Mucosa of descending colon (tissue), 3 donors: Measurements from ENCODE around the gene SLC6A7. TPM values are rescaled to one million over a fixed set of nuclear protein-coding genes. Genes with fewer than 3 reads are reported as not detected.

Experiments
- ATAC-seq: fragments of 200-7000 bp; cut with Tn5 transposase; one replicate; pipeline ENCODE4 v1.9.1; 2020; ENCODE audit warnings: mild to moderate bottlenecking, moderate library complexity
- DNase-seq, 3 donors: peaks; one replicate each; pipeline ENCODE4 v3.0.0-alpha.2; 2020
- H3K36me3 ChIP-seq: fragments of 200-600 bp; one replicate; pipeline ENCODE4 v1.8.0; 2021; ENCODE audit warnings: low read depth, mild to moderate bottlenecking
- H3K4me1 ChIP-seq: fragments of 200-600 bp; one replicate; pipeline ENCODE4 v1.8.0; 2021; ENCODE audit warnings: low read depth, mild to moderate bottlenecking
- H3K4me3 ChIP-seq: fragments of 200-600 bp; one replicate; pipeline ENCODE4 v1.8.0; 2021; ENCODE audit warnings: mild to moderate bottlenecking
- H3K9me3 ChIP-seq: fragments of 200-600 bp; one replicate; pipeline ENCODE4 v1.8.0; 2021; ENCODE audit warnings: mild to moderate bottlenecking
- intact Hi-C, 2 donors: fragments of 100-400 bp; cut with DNase I in 1 of 2; cut with micrococcal nuclease in 1 of 2; formaldehyde crosslinking; loops; one replicate each; pipeline versions ENCODE4 v1.11.0 to v1.11.1; 2022; cut with DNase I, micrococcal nuclease
- total RNA-seq, 3 donors: library from RNA; stranded (reverse); fragmentation: NEBNext Ultra II Directional in 2 of 3; extraction: Animal tissue kit (Norgen Biotek cat#: 25700) in 2 of 3; gene quantifications; one replicate each; pipeline versions ENCODE4 v1.2.1 to v1.2.4, GENCODE V29; 2021 to 2023
- TF ChIP-seq, protein P1 (sequence below): fragments of 200-600 bp; IDR thresholded peaks from one replicate; pipeline ENCODE4 v1.8.0; 2022; ENCODE audit warnings: antibody characterized with exemption, mild to moderate bottlenecking
- donor health status: DM: no; HTN: no; CAD: no; lungs with moderate emphysema.
- donor health status: DM: no; HTN: no; CAD: no.
- donor health status: DM: no; HTN: yes; CAD: no.

SLC6A7 gene
- total RNA-seq, 3 donors from 2014 or later, result 15.2 to 26.4 (median 18.9) TPM

DNA sequence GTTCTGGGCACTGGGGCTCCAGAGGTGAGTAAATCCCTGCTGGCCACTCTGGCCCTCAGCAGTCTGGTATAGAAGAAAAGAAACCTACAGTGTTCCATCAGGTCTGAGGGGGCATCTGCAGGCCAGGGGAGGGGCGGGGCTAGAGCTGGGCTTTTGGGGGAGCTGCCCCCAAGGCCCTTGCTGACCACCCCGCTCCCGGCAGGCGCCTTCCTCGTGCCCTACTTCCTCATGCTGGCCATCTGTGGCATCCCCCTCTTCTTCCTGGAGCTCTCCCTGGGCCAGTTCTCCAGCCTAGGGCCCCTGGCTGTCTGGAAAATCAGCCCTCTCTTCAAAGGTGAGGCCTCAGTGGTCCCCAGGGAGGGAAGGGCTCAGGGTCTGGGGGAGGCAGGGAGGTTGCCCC, 6.7 kb downstream of the SLC6A7 start:
- TF ChIP-seq, protein P1, sequence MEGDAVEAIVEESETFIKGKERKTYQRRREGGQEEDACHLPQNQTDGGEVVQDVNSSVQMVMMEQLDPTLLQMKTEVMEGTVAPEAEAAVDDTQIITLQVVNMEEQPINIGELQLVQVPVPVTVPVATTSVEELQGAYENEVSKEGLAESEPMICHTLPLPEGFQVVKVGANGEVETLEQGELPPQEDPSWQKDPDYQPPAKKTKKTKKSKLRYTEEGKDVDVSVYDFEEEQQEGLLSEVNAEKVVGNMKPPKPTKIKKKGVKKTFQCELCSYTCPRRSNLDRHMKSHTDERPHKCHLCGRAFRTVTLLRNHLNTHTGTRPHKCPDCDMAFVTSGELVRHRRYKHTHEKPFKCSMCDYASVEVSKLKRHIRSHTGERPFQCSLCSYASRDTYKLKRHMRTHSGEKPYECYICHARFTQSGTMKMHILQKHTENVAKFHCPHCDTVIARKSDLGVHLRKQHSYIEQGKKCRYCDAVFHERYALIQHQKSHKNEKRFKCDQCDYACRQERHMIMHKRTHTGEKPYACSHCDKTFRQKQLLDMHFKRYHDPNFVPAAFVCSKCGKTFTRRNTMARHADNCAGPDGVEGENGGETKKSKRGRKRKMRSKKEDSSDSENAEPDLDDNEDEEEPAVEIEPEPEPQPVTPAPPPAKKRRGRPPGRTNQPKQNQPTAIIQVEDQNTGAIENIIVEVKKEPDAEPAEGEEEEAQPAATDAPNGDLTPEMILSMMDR, result no peak
- ATAC-seq (no peak), DNase-seq (no peak)
- Histone ChIP-seq H3K36me3 (peaks cover 6% of the 10 kb centered on the region), H3K4me1 (no peaks in the 10 kb centered on the region), H3K9me3 (no peaks in the 10 kb centered on the region), H3K4me3 (no peak overlapping the region)
- intact Hi-C loops, result no loop called here

GRCh38 chr5:150196986-150197385, 7.1 kb downstream of the SLC6A7 start:
- TF ChIP-seq, protein P1, result no peak
- DNase-seq (no peak), ATAC-seq (no peak)
- H3K4me3 ChIP-seq, result no peak overlapping the region
- H3K36me3 ChIP-seq, result peaks cover 6% of the 10 kb centered on the region
- H3K4me1 ChIP-seq, result no peaks in the 10 kb centered on the region
- H3K9me3 ChIP-seq, result no peaks in the 10 kb centered on the region
- intact Hi-C loops, result no loop called here

- intact Hi-C loops, result no loop called here
- ATAC-seq, result no peak
- no peak for DNase-seq
- Histone ChIP-seq H3K36me3 (peaks cover 6% of the 10 kb centered on the region), H3K9me3 (no peaks in the 10 kb centered on the region), H3K4me1 (no peaks in the 10 kb centered on the region), H3K4me3 (no peak overlapping the region)
- TF ChIP-seq, protein P1, result no peak
These were observed 7.6 kb downstream of the SLC6A7 start for GRCh38 chr5:150197476-150197875.

DNA sequence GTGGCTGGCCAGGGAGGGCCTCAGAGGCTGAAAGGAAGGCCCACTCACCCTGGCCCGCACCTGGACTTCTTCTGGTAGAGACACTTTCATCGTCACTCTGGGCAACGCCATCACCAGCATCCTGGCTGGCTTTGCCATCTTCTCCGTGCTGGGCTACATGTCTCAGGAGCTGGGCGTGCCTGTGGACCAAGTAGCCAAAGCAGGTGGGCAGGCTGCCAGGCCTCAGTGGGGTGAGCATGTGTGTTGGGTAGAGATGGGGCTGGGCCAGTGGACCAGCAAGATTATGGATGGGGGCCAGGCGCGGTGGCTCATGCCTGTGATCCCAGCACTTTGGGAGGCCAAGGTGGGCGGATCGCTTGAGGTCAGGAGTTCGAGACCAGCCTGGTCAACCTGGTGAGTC, 12.6 kb downstream of the SLC6A7 start:
- DNase-seq, result peak in 1 of 3 donors; percentile 48
- Histone ChIP-seq H3K4me3 (no peak overlapping the region), H3K4me1 (no peaks in the 10 kb centered on the region), H3K9me3 (no peaks in the 10 kb centered on the region), H3K36me3 (no peaks in the 10 kb centered on the region)
- no peak for ATAC-seq
- intact Hi-C loops, result no loop called here
- TF ChIP-seq, protein P1, result no peak

DNA sequence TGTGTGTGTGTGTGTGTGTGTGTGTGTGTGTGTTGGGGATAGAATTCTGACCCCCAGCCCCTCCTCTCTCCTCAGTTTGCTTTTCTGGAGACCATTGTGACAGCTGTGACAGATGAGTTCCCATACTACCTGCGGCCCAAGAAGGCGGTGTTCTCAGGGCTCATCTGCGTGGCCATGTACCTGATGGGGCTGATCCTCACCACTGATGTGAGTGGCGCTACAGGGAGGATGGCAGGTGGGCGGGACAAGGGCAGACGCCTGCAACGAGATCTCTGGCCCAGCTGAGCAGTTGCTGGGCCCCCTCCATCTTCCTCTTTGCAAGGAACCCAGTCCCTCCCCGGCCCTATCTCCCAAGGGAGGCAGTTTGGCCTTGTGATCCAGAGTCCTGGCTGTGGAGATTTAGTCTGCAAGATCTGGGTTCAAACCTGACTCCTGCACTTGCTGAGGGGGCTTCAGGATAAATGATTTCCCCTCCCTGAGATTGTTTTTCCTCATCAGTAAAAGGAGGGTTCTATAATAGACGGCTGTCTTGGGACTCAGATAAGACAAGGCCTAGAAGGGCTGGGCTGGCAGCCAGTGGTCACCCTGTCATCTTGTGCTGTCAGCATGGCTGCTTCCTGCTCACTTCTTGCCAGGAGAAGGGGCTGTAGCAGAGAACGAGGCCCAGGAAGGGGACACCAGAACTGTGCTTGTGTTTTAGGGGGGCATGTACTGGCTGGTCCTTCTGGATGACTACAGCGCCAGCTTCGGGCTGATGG, 14.1 kb downstream of the SLC6A7 start:
- H3K9me3 ChIP-seq, result no peaks in the 10 kb centered on the region
- intact Hi-C loops, result no loop called here
- DNase-seq (no peak), ATAC-seq (no peak)
- peaks cover 7% of the 10 kb centered on the region for H3K4me1 ChIP-seq
- TF ChIP-seq, protein P1, result no peak
- no peak overlapping the region for H3K4me3 ChIP-seq
- H3K36me3 ChIP-seq, result no peaks in the 10 kb centered on the region
